CD4-positive, alpha-beta T cell (primary cell): ENCODE results near the gene DDX54. TPM values are rescaled to one million over a fixed set of nuclear protein-coding genes. Genes with fewer than 3 reads are reported as not detected.

Experiments
- ATAC-seq: fragments of 200-7000 bp; cut with Tn5 transposase; one replicate; pipeline ENCODE4 v1.10.0; 2022; ENCODE audit warnings: mild to moderate bottlenecking; ENCODE audit not compliant: poor library complexity
- CTCF ChIA-PET: fragments of 350-600 bp; sonication (Branson Sonifier 250); formaldehyde crosslinking; loops from one replicate; lab custom pipeline; 2021; ENCODE audit warnings: antibody characterized with exemption, inconsistent platforms; lab: Charles Lee
- POLR2A ChIA-PET: fragments of 350-600 bp; sonication (Branson Sonifier 250); formaldehyde crosslinking; loops from one replicate; lab custom pipeline; 2021; ENCODE audit warnings: antibody characterized with exemption, inconsistent platforms; lab: Charles Lee
- DNase-seq, 14 experiments: peaks; one replicate each; pipeline ENCODE4 v3.0.0-alpha.2; 2013 to 2020; ENCODE audit warnings: mixed read lengths in 2 of 14
- H3K27ac ChIP-seq, 2 donors: one replicate each; pipeline versions ENCODE4 v1.5.1 to v1.7.0; 2013; ENCODE audit warnings: low read length in 2 of 2, low read depth in 1 of 2, mild to moderate bottlenecking in 1 of 2
- H3K27me3 ChIP-seq, 2 experiments: 1 replicate in 1 of 2; 2 replicates in 1 of 2; pipeline versions ENCODE4 v1.6.1 to v1.7.0; 2013; ENCODE audit warnings: low read length in 2 of 2, control low read depth in 1 of 2, mild to moderate bottlenecking in 1 of 2, moderate library complexity in 1 of 2; ENCODE audit not compliant: insufficient read depth in 2 of 2, control insufficient read depth in 1 of 2
- H3K36me3 ChIP-seq: one replicate; pipeline ENCODE4 v1.6.1; 2013; ENCODE audit warnings: low read length, control low read depth; ENCODE audit not compliant: insufficient read depth
- H3K4me1 ChIP-seq: one replicate; pipeline ENCODE4 v1.6.1; 2013; ENCODE audit warnings: low read length, control low read depth; ENCODE audit not compliant: insufficient read depth
- H3K4me3 ChIP-seq: one replicate; pipeline ENCODE4 v1.5.1; 2013; ENCODE audit warnings: mild to moderate bottlenecking, low read length, moderate library complexity
- H3K9me3 ChIP-seq, 2 experiments: 1 replicate in 1 of 2; 2 replicates in 1 of 2; pipeline versions ENCODE4 v1.6.1 to v1.7.0; 2013; ENCODE audit warnings: low read length in 2 of 2, mild to moderate bottlenecking in 2 of 2, control low read depth in 1 of 2, moderate library complexity in 1 of 2; ENCODE audit not compliant: control insufficient read depth in 1 of 2, insufficient read depth in 1 of 2
- H3K27ac Mint-ChIP-seq: one replicate; pipeline ENCODE4 v1.8.0; 2020; ENCODE audit warnings: mixed read lengths
- H3K27me3 Mint-ChIP-seq: one replicate; pipeline ENCODE4 v1.8.0; 2021; ENCODE audit warnings: mixed read lengths
- H3K36me3 Mint-ChIP-seq: one replicate; pipeline ENCODE4 v1.8.0; 2021; ENCODE audit warnings: low read depth, mixed read lengths
- H3K4me1 Mint-ChIP-seq: one replicate; pipeline ENCODE4 v1.8.0; 2021; ENCODE audit warnings: low read depth, mixed read lengths
- H3K4me3 Mint-ChIP-seq: one replicate; pipeline ENCODE4 v1.8.0; 2020; ENCODE audit warnings: mild to moderate bottlenecking, mixed read lengths
- H3K9me3 Mint-ChIP-seq: one replicate; pipeline ENCODE4 v1.8.0; 2020; ENCODE audit warnings: mixed read lengths
- intact Hi-C, 2 experiments: fragments of 100-400 bp; cut with DNase I in 1 of 2; cut with micrococcal nuclease in 1 of 2; formaldehyde crosslinking; loops; one replicate each; pipeline versions ENCODE4 v1.15.1 to v1.9.0; 2023 to 2025; cut with DNase I, micrococcal nuclease
- polyA plus RNA-seq, 2 donors: library from polyadenylated mRNA; unstranded; fragments of 120-200 nt; gene quantifications; one replicate each; pipeline ENCODE4 v1.2.1, GENCODE V29; 2013
- total RNA-seq, 174 experiments: library from RNA in 2 of 174; stranded (reverse) in 2 of 174; gene quantifications; one replicate each; pipeline ENCODE4 v1.2.3 and lab custom pipeline; 2021 to 2026
- TF ChIP-seq, protein P1 (sequence below): fragments of 200-600 bp; IDR thresholded peaks from one replicate; pipeline ENCODE4 v1.8.0; 2022; ENCODE audit warnings: antibody characterized with exemption, mild to moderate bottlenecking

Gene DDX54, protein sequence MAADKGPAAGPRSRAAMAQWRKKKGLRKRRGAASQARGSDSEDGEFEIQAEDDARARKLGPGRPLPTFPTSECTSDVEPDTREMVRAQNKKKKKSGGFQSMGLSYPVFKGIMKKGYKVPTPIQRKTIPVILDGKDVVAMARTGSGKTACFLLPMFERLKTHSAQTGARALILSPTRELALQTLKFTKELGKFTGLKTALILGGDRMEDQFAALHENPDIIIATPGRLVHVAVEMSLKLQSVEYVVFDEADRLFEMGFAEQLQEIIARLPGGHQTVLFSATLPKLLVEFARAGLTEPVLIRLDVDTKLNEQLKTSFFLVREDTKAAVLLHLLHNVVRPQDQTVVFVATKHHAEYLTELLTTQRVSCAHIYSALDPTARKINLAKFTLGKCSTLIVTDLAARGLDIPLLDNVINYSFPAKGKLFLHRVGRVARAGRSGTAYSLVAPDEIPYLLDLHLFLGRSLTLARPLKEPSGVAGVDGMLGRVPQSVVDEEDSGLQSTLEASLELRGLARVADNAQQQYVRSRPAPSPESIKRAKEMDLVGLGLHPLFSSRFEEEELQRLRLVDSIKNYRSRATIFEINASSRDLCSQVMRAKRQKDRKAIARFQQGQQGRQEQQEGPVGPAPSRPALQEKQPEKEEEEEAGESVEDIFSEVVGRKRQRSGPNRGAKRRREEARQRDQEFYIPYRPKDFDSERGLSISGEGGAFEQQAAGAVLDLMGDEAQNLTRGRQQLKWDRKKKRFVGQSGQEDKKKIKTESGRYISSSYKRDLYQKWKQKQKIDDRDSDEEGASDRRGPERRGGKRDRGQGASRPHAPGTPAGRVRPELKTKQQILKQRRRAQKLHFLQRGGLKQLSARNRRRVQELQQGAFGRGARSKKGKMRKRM
- total RNA-seq (10 to 100 TPM; 56.8 to 61.1 TPM), total RNA-seq (lab: John Stamatoyannopoulos, UW) (62.6 to 301 (median 101) reads per million in 172 experiments)
- polyA plus RNA-seq (2013, experiment 1 of 2), result 54.7 TPM
- polyA plus RNA-seq (2013, experiment 2 of 2), result 51.2 TPM

DNA sequence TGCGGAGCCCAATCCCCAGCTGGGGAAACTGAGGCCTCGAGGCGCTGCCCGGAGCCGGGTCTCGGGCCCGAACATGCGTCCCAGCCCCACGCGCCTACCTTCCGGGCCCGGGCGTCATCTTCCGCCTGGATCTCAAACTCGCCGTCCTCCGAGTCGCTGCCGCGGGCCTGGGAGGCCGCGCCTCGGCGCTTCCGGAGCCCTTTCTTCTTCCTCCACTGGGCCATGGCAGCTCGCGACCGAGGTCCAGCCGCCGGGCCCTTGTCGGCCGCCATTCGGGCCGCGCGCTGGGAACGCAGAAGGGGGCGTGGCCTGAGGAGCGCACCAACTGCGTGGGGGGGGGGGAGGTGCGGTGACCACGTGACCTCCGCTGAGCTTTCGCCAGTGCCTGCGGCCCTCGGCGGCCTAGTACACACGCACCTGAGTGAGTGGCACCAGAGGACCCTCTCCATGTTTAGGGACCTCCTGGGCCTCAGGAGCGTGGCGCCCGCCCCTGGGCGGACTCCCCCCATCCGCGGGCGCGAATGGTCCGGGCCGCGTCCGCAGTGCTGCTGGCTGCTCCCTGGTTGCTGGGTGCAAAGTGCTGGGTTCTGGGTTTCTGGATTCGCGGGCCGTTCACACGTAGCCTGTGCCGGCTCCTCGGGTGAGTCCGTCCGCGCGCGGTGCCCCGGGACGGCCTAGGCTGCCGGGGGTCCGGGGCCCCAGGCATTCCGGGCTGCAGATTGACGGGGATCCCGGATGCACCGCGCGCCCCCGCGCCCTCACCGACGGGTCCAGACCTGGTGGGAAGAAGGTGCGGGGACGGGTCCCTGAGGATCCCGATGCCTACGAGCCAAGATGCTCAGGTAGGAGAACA lies at the start of gene DDX54, which contains the start of gene RITA1:
TSS of gene DDX54 (minus strand) at position 299 of the 853 bp plus-strand sequence. CDS start at position 272, 27 bp downstream.
TSS of gene RITA1 (plus strand) at position 542 of the 853 bp plus-strand sequence. CDS start 1,026 bp downstream, outside the sequence.
- H3K9me3 Mint-ChIP-seq, result no peaks in the 10 kb centered on the region
- H3K27me3 Mint-ChIP-seq, result no peaks in the 10 kb centered on the region
- Histone ChIP-seq H3K27ac (peak within 1 kb of the TSS; percentile 95 to 96), H3K9me3 (no peaks in the 10 kb centered on the region), H3K4me1 (peaks cover 52% of the 10 kb centered on the region), H3K4me3 (peak within 1 kb of the TSS; percentile 94), H3K36me3 (peaks cover 22% of the 10 kb centered on the region), H3K27me3 (no peaks in the 10 kb centered on the region)
- H3K27ac Mint-ChIP-seq, result peak within 1 kb of the TSS; percentile 99
- H3K36me3 Mint-ChIP-seq, result peaks cover 57% of the 10 kb centered on the region
- TF ChIP-seq, protein P1, sequence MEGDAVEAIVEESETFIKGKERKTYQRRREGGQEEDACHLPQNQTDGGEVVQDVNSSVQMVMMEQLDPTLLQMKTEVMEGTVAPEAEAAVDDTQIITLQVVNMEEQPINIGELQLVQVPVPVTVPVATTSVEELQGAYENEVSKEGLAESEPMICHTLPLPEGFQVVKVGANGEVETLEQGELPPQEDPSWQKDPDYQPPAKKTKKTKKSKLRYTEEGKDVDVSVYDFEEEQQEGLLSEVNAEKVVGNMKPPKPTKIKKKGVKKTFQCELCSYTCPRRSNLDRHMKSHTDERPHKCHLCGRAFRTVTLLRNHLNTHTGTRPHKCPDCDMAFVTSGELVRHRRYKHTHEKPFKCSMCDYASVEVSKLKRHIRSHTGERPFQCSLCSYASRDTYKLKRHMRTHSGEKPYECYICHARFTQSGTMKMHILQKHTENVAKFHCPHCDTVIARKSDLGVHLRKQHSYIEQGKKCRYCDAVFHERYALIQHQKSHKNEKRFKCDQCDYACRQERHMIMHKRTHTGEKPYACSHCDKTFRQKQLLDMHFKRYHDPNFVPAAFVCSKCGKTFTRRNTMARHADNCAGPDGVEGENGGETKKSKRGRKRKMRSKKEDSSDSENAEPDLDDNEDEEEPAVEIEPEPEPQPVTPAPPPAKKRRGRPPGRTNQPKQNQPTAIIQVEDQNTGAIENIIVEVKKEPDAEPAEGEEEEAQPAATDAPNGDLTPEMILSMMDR, result no peak
- DNase-seq (peak; percentile 63 to 90 (median 74)), ATAC-seq (peak; percentile 48)
- peaks cover 40% of the 10 kb centered on the region for H3K4me1 Mint-ChIP-seq
- intact Hi-C loops, result loop anchor here (2.0 to 10.0 kb wide), 7 partner anchors 21 to 1501 kb away; partner anchors contain the start of genes TPCN1 (in 2 of the 2), ACAD10 (in 1 of the 2), BRAP (in 1 of the 2) and PLBD2 (in 1 of the 2)
- ChIA-PET CTCF (interaction anchor here (1.0 to 3.6 kb wide), 2 partner anchors 11 to 16 kb away, joined by 3 to 19 read pairs; no protein-coding TSS in a partner anchor), POLR2A (interaction anchor here (0.6 to 2.6 kb wide), 11 partner anchors 9 to 247 kb away, joined by 3 to 24 read pairs (median 3); partner anchors contain the start of genes OAS2, OAS3 and TPCN1)
- peak within 1 kb of the TSS; percentile 97 for H3K4me3 Mint-ChIP-seq

DNA sequence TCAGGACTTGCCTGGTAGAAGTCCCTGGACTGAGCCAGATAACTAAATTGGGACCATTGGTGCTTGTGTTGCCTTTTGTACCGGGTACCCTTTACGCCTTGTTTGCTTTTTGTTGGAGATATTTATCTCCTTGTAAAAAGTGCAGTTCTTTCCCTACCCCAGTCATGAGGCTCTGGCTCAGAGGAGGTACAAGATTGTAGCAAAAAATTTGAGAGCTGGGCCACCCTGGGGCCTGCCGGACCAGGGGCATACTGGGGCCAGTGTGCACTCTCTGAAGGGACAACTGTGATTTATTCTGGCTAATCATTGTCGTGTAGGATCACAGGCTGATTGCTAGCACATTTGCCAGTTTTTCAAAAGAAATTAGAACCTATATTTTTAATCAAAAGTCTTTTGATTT lies 49.2 kb upstream of the DDX54 start:
- no peak overlapping the region for H3K4me3 ChIP-seq
- Mint-ChIP-seq H3K27ac (peak overlapping the region; percentile 46), H3K36me3 (peaks cover 74% of the 10 kb centered on the region), H3K4me3 (no peak overlapping the region), H3K4me1 (peaks cover 53% of the 10 kb centered on the region), H3K27me3 (no peaks in the 10 kb centered on the region), H3K9me3 (no peaks in the 10 kb centered on the region)
- intact Hi-C loops, result loop anchor here in 1 of 2 experiments (5.0 kb wide), 1 partner anchor 37 kb away; no protein-coding TSS in a partner anchor
- no peaks in the 10 kb centered on the region for H3K27me3 ChIP-seq
- CTCF ChIA-PET, result interaction anchor here (1.6 kb wide), 1 partner anchor 48 kb away, joined by 7 read pairs; no protein-coding TSS in a partner anchor
- POLR2A ChIA-PET, result interaction anchor here (1.6 kb wide), 1 partner anchor 26 kb away, joined by 3 read pairs; no protein-coding TSS in a partner anchor
- H3K9me3 ChIP-seq, result no peaks in the 10 kb centered on the region
- no peak overlapping the region for H3K27ac ChIP-seq
- no peak for ATAC-seq
- H3K4me1 ChIP-seq, result peaks cover 50% of the 10 kb centered on the region
- no peak for DNase-seq
- H3K36me3 ChIP-seq, result peaks cover 42% of the 10 kb centered on the region
- TF ChIP-seq, protein P1, result no peak
